GM12801 (cell line): ENCODE results near the gene TRIM9.

Experiments
- CTCF ChIP-seq: IDR thresholded peaks from one replicate; pipeline ENCODE4 v1.5.1; 2011; ENCODE audit warnings: control low read depth; ENCODE audit not compliant: insufficient read length; ENCODE audit errors: extremely low read depth

TRIM9 gene

GRCh38 chr14:51053157-51053556 is 41.7 kb downstream of the TRIM9 start:
- TF ChIP-seq CTCF: no peak

- TF ChIP-seq CTCF: no peak
These were observed 49.9 kb downstream of the TRIM9 start for GRCh38 chr14:51044961-51045360.

- no peak for TF ChIP-seq CTCF
These were observed 53.0 kb downstream of the TRIM9 start for GRCh38 chr14:51041883-51042282.

GRCh38 chr14:51041108-51041531 is 53.8 kb downstream of the TRIM9 start:
- no peak for TF ChIP-seq CTCF

- no peak for TF ChIP-seq CTCF
These were observed 55.7 kb downstream of the TRIM9 start for GRCh38 chr14:51039252-51039651.

GRCh38 chr14:51035611-51036192 is 59.2 kb downstream of the TRIM9 start:
- TF ChIP-seq CTCF: no peak

GRCh38 chr14:51028851-51029754 is 65.8 kb downstream of the TRIM9 start:
- no peak for TF ChIP-seq CTCF
